SK-N-SH treated with all-trans-retinoic acid at 6 μM for 48 hours (cell line): ENCODE results near the gene TMEM208.

ENCODE experiments used
- ATAC-seq: fragments of 200-7000 bp; cut with Tn5 transposase; 3 replicates; pipeline ENCODE4 v1.9.1; 2020; ENCODE audit warnings: mild to moderate bottlenecking, moderate library complexity
- BACH2 ChIP-seq: fragments of 250-450 bp; sonication (Bioruptor Pico); IDR thresholded peaks from 2 replicates; pipeline ENCODE4 v1.9.0; 2021; ENCODE audit warnings: mild to moderate bottlenecking, borderline replicate concordance
- CSDC2 ChIP-seq: fragments of 250-450 bp; sonication (Bioruptor Pico); IDR thresholded peaks from 2 replicates; pipeline ENCODE4 v1.5.0; 2020; ENCODE audit warnings: mild to moderate bottlenecking, moderate library complexity
- ESRRG ChIP-seq: fragments of 250-450 bp; sonication (Bioruptor Pico); IDR thresholded peaks from 2 replicates; pipeline ENCODE4 v1.6.1; 2021; ENCODE audit warnings: mild to moderate bottlenecking
- GLIS3 ChIP-seq: fragments of 250-450 bp; sonication (Bioruptor Pico); IDR thresholded peaks from 2 replicates; pipeline ENCODE4 v1.5.0; 2020; ENCODE audit warnings: mild to moderate bottlenecking, moderate library complexity
- ISL1 ChIP-seq: fragments of 250-450 bp; sonication (Bioruptor Pico); IDR thresholded peaks from 2 replicates; pipeline ENCODE4 v2.1.2; 2022; ENCODE audit warnings: mild to moderate bottlenecking, moderate library complexity
- PPARA ChIP-seq: fragments of 250-450 bp; sonication (Bioruptor Pico); IDR thresholded peaks from 2 replicates; pipeline ENCODE4 v1.5.0; 2020; ENCODE audit warnings: mild to moderate bottlenecking, borderline replicate concordance
- RARB ChIP-seq: fragments of 250-450 bp; sonication (Bioruptor Pico); IDR thresholded peaks from 2 replicates; pipeline ENCODE4 v1.8.0; 2021; ENCODE audit warnings: mild to moderate bottlenecking, moderate library complexity
- SNAI2 ChIP-seq: fragments of 250-450 bp; sonication (Bioruptor Pico); IDR thresholded peaks from 2 replicates; pipeline ENCODE4 v1.5.0; 2020; ENCODE audit warnings: mild to moderate bottlenecking, moderate library complexity
- TCF4 ChIP-seq: fragments of 250-450 bp; sonication (Bioruptor Pico); IDR thresholded peaks from 2 replicates; pipeline ENCODE4 v1.8.0; 2021; ENCODE audit warnings: mild to moderate bottlenecking, moderate library complexity, borderline replicate concordance
- TOX ChIP-seq: fragments of 250-450 bp; sonication (Bioruptor Pico); IDR thresholded peaks from 2 replicates; pipeline ENCODE4 v1.8.0; 2021; ENCODE audit warnings: mild to moderate bottlenecking, moderate library complexity, borderline replicate concordance
- ZFP3 ChIP-seq: fragments of 250-450 bp; sonication (Bioruptor Pico); IDR thresholded peaks from 2 replicates; pipeline ENCODE4 v1.5.0; 2020; ENCODE audit warnings: mild to moderate bottlenecking, moderate library complexity
- ZFP30 ChIP-seq: fragments of 450-650 bp; formaldehyde crosslinking; IDR thresholded peaks from 2 replicates; pipeline ENCODE4 v1.5.0; 2022; ENCODE audit warnings: mild to moderate bottlenecking, moderate library complexity
- ZNF565 ChIP-seq: fragments of 450-650 bp; formaldehyde crosslinking; conservative IDR thresholded peaks from 2 replicates; pipeline ENCODE4 v1.5.0; 2020; ENCODE audit warnings: low read depth, mild to moderate bottlenecking, moderate library complexity
- ZNF70 ChIP-seq: fragments of 450-650 bp; formaldehyde crosslinking; IDR thresholded peaks from 2 replicates; pipeline ENCODE4 v1.5.0; 2020; ENCODE audit warnings: mild to moderate bottlenecking, moderate library complexity
- ZNF8 ChIP-seq: fragments of 450-650 bp; formaldehyde crosslinking; IDR thresholded peaks from 2 replicates; pipeline ENCODE4 v1.5.0; 2020; ENCODE audit warnings: mild to moderate bottlenecking, moderate library complexity
- TF ChIP-seq, protein P1 (sequence below): fragments of 250-450 bp; sonication (Bioruptor Pico); IDR thresholded peaks from 2 replicates; pipeline ENCODE4 v1.8.0; 2020; ENCODE audit warnings: mild to moderate bottlenecking, moderate library complexity, borderline replicate concordance
- TF ChIP-seq, protein P2 (sequence below): fragments of 250-450 bp; sonication (Bioruptor Pico); IDR thresholded peaks from 2 replicates; pipeline ENCODE4 v1.5.1; 2021; ENCODE audit warnings: mild to moderate bottlenecking, moderate library complexity
- TF ChIP-seq, protein P3 (sequence below): fragments of 250-450 bp; sonication (Bioruptor Pico); IDR thresholded peaks from 2 replicates; pipeline ENCODE4 v1.5.0; 2020; ENCODE audit warnings: mild to moderate bottlenecking, moderate library complexity
- TF ChIP-seq, protein P4 (sequence below): fragments of 250-450 bp; sonication (Bioruptor Pico); IDR thresholded peaks from 2 replicates; pipeline ENCODE4 v1.5.1; 2020; ENCODE audit warnings: low read depth, mild to moderate bottlenecking, moderate library complexity
- TF ChIP-seq, protein P5 (sequence below): fragments of 250-450 bp; sonication (Bioruptor Pico); IDR thresholded peaks from 2 replicates; pipeline ENCODE4 v1.8.0; 2021; ENCODE audit warnings: low read depth, mild to moderate bottlenecking, moderate library complexity, borderline replicate concordance

The TMEM208 gene

DNA sequence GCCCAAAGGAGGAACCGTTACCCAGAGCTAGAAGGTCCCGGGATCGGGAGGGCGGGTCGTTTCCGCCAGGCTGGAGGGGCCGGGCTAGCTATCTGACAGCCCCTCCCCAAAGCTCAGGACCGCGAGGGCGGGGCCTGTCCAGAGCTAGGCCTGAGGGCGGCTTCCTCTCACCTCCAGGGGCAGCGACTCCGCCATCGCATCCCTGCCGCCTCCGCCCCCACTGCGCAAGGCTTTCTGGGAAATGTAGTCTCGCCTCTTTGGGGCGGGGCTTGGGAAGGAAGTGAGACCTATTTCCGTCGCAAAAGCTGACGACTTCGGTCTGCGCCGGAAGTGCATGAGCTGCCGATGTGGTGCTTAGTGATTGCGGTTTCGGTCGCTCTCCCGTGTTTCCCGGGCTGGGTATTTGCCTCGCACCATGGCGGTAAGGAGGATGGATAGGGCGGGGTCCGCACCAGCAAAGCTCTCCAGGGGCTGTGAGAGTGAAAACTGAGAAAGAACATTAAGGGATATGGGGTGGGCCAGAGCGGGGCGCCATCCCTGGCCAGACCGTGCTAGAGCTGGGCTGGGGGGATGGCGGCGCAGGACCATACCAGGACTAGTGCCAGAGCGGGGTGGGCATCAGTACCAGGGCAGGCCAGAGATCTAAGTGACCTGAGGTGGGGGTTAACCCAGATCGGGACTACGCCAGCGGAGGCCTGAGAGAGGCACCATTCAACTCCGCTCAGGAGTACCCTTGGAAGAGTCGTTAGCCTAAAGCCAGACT is at the start of gene TMEM208:
TSS of gene TMEM208 (plus strand) at position 327 of the 763 bp plus-strand sequence. CDS start at position 416, 89 bp downstream.
- ATAC-seq: peak; percentile 97
- TF ChIP-seq, protein P1, sequence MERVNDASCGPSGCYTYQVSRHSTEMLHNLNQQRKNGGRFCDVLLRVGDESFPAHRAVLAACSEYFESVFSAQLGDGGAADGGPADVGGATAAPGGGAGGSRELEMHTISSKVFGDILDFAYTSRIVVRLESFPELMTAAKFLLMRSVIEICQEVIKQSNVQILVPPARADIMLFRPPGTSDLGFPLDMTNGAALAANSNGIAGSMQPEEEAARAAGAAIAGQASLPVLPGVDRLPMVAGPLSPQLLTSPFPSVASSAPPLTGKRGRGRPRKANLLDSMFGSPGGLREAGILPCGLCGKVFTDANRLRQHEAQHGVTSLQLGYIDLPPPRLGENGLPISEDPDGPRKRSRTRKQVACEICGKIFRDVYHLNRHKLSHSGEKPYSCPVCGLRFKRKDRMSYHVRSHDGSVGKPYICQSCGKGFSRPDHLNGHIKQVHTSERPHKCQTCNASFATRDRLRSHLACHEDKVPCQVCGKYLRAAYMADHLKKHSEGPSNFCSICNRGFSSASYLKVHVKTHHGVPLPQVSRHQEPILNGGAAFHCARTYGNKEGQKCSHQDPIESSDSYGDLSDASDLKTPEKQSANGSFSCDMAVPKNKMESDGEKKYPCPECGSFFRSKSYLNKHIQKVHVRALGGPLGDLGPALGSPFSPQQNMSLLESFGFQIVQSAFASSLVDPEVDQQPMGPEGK (CRISPR knock-in tag): no peak

DNA sequence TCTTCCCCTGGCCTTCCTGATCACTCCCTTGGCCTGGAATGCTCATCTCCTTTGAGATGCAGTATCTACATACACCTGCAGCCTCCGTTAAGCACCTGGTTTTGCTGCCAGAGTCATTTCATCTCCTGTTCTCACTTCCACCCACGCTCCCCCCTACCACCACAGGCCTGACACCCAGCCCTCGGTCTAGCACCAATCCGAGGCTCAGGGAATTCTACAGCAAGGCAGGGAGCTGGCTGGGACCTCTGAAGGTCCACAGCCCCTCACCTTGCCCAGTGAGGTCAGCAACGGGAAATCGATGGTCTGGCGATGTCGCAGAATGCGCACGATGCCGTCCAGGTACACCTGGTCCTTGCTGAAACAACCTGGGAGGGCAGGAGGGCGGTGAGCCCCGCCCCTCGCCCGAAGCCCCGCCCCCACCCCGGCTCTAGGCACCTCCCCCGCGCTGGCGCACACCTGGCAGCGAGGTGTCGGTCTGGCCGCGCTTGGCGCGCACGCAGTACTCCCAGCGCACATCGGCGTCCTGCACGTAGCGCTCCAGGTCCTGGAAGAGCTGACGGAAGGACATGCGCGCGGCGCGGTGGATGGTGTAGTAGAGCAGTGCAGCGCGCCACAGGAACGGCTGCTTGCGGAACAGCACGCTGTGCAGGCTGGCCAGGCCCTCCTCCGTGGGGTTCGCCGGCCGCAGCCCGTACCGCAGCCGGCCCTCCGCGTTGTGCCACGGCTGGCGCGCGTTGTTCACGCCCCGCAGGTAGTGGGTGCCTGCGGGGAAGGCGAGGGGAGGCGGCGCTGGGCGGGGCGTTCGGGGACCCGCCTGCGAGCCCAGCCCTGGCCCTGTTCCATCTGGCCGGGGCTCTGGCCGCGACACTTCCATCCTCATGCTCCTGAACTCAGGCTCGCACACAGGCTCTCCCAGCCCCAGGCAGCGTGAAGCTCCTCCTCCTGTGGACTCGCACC is 48.9 kb upstream of the TMEM208 start:
- peak; percentile 56 for ATAC-seq
- no peak for TF ChIP-seq RARB (CRISPR knock-in tag)
- TF ChIP-seq CSDC2 (CRISPR knock-in tag): no peak
- TF ChIP-seq, protein P2, sequence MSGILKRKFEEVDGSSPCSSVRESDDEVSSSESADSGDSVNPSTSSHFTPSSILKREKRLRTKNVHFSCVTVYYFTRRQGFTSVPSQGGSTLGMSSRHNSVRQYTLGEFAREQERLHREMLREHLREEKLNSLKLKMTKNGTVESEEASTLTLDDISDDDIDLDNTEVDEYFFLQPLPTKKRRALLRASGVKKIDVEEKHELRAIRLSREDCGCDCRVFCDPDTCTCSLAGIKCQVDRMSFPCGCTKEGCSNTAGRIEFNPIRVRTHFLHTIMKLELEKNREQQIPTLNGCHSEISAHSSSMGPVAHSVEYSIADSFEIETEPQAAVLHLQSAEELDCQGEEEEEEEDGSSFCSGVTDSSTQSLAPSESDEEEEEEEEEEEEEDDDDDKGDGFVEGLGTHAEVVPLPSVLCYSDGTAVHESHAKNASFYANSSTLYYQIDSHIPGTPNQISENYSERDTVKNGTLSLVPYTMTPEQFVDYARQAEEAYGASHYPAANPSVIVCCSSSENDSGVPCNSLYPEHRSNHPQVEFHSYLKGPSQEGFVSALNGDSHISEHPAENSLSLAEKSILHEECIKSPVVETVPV: no peak
- TF ChIP-seq TOX (CRISPR knock-in tag): no peak
- TF ChIP-seq ISL1 (CRISPR knock-in tag): no peak
- no peak for TF ChIP-seq ZNF8
- no peak for TF ChIP-seq TCF4 (CRISPR knock-in tag)
- no peak for TF ChIP-seq GLIS3
- no peak for TF ChIP-seq SNAI2 (CRISPR knock-in tag)
- TF ChIP-seq ZFP30: 0 out of 2 replicates have a peak, but pooled peaks have one; percentile 2
- no peak for TF ChIP-seq ZNF70 (CRISPR knock-in tag)
- TF ChIP-seq ESRRG (CRISPR knock-in tag): no peak
- TF ChIP-seq, protein P1 (CRISPR knock-in tag): no peak
- no peak for TF ChIP-seq BACH2 (CRISPR knock-in tag)
- TF ChIP-seq ZNF565 (CRISPR knock-in tag): 0 out of 2 replicates have a peak, but pooled peaks have one; percentile 45

DNA sequence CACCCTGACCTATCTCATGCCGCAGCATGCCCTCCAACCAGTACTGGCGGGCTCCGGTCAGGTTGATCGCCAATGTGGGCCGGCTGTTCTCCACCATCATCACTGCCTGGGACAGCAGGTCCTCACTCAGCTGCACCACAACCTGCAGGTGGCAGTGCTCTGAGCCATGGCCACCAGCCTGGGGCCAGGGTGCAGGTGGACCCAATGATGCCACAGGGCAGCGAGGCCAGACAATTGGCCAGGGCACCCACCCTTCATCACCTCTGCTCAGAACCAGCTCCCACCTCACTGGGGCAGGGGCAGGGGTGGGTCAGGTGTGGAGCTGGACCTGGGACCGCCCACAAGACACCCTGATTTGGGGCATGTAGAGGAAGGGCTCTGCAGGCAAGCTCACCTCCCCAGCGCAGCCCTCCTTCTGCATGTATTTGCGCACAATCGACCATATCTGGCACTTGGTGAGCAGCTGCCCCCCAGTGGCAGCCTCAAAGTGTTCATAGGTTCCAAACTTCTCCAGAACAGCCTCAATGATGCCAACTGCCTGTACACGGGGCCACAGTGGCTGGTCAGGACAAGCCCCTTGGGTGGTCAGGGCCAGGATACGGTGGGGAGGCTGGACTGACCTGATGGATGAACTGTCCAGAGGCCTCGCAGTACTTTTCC is 47.4 kb upstream of the TMEM208 start:
- no peak for ATAC-seq
- TF ChIP-seq, protein P2: no peak
- TF ChIP-seq ZFP30: no peak
- no peak for TF ChIP-seq ZFP3 (CRISPR knock-in tag)
- TF ChIP-seq, protein P3, sequence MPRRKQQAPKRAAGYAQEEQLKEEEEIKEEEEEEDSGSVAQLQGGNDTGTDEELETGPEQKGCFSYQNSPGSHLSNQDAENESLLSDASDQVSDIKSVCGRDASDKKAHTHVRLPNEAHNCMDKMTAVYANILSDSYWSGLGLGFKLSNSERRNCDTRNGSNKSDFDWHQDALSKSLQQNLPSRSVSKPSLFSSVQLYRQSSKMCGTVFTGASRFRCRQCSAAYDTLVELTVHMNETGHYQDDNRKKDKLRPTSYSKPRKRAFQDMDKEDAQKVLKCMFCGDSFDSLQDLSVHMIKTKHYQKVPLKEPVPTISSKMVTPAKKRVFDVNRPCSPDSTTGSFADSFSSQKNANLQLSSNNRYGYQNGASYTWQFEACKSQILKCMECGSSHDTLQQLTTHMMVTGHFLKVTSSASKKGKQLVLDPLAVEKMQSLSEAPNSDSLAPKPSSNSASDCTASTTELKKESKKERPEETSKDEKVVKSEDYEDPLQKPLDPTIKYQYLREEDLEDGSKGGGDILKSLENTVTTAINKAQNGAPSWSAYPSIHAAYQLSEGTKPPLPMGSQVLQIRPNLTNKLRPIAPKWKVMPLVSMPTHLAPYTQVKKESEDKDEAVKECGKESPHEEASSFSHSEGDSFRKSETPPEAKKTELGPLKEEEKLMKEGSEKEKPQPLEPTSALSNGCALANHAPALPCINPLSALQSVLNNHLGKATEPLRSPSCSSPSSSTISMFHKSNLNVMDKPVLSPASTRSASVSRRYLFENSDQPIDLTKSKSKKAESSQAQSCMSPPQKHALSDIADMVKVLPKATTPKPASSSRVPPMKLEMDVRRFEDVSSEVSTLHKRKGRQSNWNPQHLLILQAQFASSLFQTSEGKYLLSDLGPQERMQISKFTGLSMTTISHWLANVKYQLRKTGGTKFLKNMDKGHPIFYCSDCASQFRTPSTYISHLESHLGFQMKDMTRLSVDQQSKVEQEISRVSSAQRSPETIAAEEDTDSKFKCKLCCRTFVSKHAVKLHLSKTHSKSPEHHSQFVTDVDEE (CRISPR knock-in tag): no peak
- TF ChIP-seq SNAI2 (CRISPR knock-in tag): no peak
- TF ChIP-seq, protein P4, sequence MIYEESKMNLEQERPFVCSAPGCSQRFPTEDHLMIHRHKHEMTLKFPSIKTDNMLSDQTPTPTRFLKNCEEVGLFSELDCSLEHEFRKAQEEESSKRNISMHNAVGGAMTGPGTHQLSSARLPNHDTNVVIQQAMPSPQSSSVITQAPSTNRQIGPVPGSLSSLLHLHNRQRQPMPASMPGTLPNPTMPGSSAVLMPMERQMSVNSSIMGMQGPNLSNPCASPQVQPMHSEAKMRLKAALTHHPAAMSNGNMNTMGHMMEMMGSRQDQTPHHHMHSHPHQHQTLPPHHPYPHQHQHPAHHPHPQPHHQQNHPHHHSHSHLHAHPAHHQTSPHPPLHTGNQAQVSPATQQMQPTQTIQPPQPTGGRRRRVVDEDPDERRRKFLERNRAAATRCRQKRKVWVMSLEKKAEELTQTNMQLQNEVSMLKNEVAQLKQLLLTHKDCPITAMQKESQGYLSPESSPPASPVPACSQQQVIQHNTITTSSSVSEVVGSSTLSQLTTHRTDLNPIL: no peak
- TF ChIP-seq RARB (CRISPR knock-in tag): no peak
- TF ChIP-seq, protein P5, sequence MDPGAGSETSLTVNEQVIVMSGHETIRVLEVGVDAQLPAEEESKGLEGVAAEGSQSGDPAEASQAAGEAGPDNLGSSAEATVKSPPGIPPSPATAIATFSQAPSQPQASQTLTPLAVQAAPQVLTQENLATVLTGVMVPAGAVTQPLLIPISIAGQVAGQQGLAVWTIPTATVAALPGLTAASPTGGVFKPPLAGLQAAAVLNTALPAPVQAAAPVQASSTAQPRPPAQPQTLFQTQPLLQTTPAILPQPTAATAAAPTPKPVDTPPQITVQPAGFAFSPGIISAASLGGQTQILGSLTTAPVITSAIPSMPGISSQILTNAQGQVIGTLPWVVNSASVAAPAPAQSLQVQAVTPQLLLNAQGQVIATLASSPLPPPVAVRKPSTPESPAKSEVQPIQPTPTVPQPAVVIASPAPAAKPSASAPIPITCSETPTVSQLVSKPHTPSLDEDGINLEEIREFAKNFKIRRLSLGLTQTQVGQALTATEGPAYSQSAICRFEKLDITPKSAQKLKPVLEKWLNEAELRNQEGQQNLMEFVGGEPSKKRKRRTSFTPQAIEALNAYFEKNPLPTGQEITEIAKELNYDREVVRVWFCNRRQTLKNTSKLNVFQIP (CRISPR knock-in tag): no peak
- no peak for TF ChIP-seq PPARA
